RKO (cell line): ENCODE measurements around the gene DFFB.
"Not testable (repeated sequence)": the region's sequence is repeated elsewhere in the genome, so short reads cannot be mapped to it uniquely, and the experiment has no call there.

Experiments used
- DNase-seq: peaks from one replicate; pipeline ENCODE4 v3.0.0-alpha.2; 2016; ENCODE audit warnings: low spot score

The DFFB gene

GRCh38 chr1:3910049-3910731 is 52.9 kb downstream of the DFFB start:
- DNase-seq: no peak

- peak; percentile 46 for DNase-seq
These were observed 53.9 kb downstream of the DFFB start for GRCh38 chr1:3910857-3911845.

GRCh38 chr1:3911981-3912808 is 54.9 kb downstream of the DFFB start:
- DNase-seq: no peak

GRCh38 chr1:3912809-3913685 is 55.8 kb downstream of the DFFB start:
- DNase-seq: no peak

GRCh38 chr1:3914331-3914851 is 57.1 kb downstream of the DFFB start:
- DNase-seq: no peak

- no peak for DNase-seq
These were observed 57.6 kb downstream of the DFFB start for GRCh38 chr1:3914911-3915310.

GRCh38 chr1:3915551-3916121 is 58.4 kb downstream of the DFFB start:
- DNase-seq: no peak

- DNase-seq: no peak
These were observed 60.5 kb downstream of the DFFB start for GRCh38 chr1:3917761-3918160.

- not testable (repeated sequence) for DNase-seq
These were observed 61.1 kb downstream of the DFFB start for GRCh38 chr1:3918359-3918758.

- DNase-seq: no peak
These were observed 61.8 kb downstream of the DFFB start for GRCh38 chr1:3918966-3919611.

- no peak for DNase-seq
These were observed 62.4 kb downstream of the DFFB start for GRCh38 chr1:3919706-3920105.

GRCh38 chr1:3921765-3922164 is 64.5 kb downstream of the DFFB start:
- no peak for DNase-seq

GRCh38 chr1:3922201-3922725 is 65.0 kb downstream of the DFFB start:
- no peak for DNase-seq

- no peak for DNase-seq
These were observed 65.6 kb downstream of the DFFB start for GRCh38 chr1:3922851-3923250.

GRCh38 chr1:3923378-3924185 is 66.3 kb downstream of the DFFB start:
- DNase-seq: no peak

GRCh38 chr1:3924186-3924824 is 67.0 kb downstream of the DFFB start:
- DNase-seq: no peak

GRCh38 chr1:3924825-3925220 is 67.5 kb downstream of the DFFB start:
- DNase-seq: peak; percentile 40

- no peak for DNase-seq
These were observed 68.0 kb downstream of the DFFB start for GRCh38 chr1:3925256-3925655.

GRCh38 chr1:3925762-3926161 is 68.5 kb downstream of the DFFB start:
- no peak for DNase-seq
